ENCODE results near the gene CYP2W1.

The CYP2W1 gene

GRCh38 chr7:1016577-1017531, 33.9 kb downstream of the CYP2W1 start:
- no peak for DNase-seq (ENCODE audit: low spot score)

- DNase-seq (ENCODE audit: low spot score), result no peak
These were observed 34.8 kb downstream of the CYP2W1 start for GRCh38 chr7:1017586-1018333.

- DNase-seq (ENCODE audit: low spot score), result no peak
These were observed 35.3 kb downstream of the CYP2W1 start for GRCh38 chr7:1018334-1018695.

GRCh38 chr7:1019255-1019785, 36.3 kb downstream of the CYP2W1 start:
- DNase-seq (ENCODE audit: low spot score), result no peak

GRCh38 chr7:1019789-1020610, 37.0 kb downstream of the CYP2W1 start:
- no peak for DNase-seq (ENCODE audit: low spot score)

GRCh38 chr7:1020849-1021251, 37.9 kb downstream of the CYP2W1 start:
- DNase-seq (ENCODE audit: low spot score), result no peak

- DNase-seq (ENCODE audit: low spot score), result no peak
These were observed 38.4 kb downstream of the CYP2W1 start for GRCh38 chr7:1021366-1021765.

- no peak for DNase-seq (ENCODE audit: low spot score)
These were observed 39.0 kb downstream of the CYP2W1 start for GRCh38 chr7:1021931-1022330.

GRCh38 chr7:1022356-1022755, 39.4 kb downstream of the CYP2W1 start:
- DNase-seq (ENCODE audit: low spot score), result no peak

- DNase-seq (ENCODE audit: low spot score), result no peak
These were observed 40.0 kb downstream of the CYP2W1 start for GRCh38 chr7:1022801-1023465.

GRCh38 chr7:1024331-1024841, 41.4 kb downstream of the CYP2W1 start:
- no peak for DNase-seq (ENCODE audit: low spot score)

GRCh38 chr7:1024876-1025742, 42.1 kb downstream of the CYP2W1 start:
- no peak for DNase-seq (ENCODE audit: low spot score)

GRCh38 chr7:1025743-1026581, 43.0 kb downstream of the CYP2W1 start:
- no peak for DNase-seq (ENCODE audit: low spot score)

- DNase-seq (ENCODE audit: low spot score), result no peak
These were observed 43.8 kb downstream of the CYP2W1 start for GRCh38 chr7:1026721-1027161.

GRCh38 chr7:1027242-1028043, 44.5 kb downstream of the CYP2W1 start:
- DNase-seq (ENCODE audit: low spot score), result no peak

- peak; percentile 85 for DNase-seq (ENCODE audit: low spot score)
These were observed 45.2 kb downstream of the CYP2W1 start for GRCh38 chr7:1028044-1028770.

GRCh38 chr7:1028775-1029636, 46.0 kb downstream of the CYP2W1 start:
- peak; percentile 78 for DNase-seq (ENCODE audit: low spot score)
